ENCODE data around the gene GNL1.

DNA sequence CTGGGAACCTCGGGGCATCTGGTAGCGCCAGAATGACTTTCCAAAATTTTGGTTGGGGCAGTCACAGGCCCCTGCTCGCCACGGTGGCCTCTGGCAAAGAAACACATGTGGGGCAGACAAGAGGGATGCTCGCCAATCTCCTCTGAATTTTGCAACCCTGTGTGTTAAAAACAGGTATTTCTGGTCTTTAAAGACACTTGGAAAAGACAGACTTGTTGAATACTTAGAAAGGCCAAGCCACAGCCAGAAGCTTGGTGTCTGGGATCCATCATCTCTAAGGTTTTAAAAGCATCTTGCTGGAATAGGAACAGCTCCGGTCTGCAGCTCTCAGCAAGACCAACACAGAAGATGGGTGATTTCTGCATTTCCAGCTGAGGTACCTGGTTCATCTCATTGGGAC is 35.8 kb downstream of the GNL1 start:
- TF ChIP-seq CTCF (IDR thresholded peaks at IDR 0.05; ENCODE audit: extremely low read depth in 1 of 2, insufficient read depth in 1 of 2, low read depth in 1 of 2, low read length in 2 of 2) = no peak
- TF ChIP-seq POLR2AphosphoS5 (IDR thresholded peaks at IDR 0.05; ENCODE audit: insufficient read depth, low read depth, low read length) = no peak
- no peak for TF ChIP-seq POLR2A (IDR thresholded peaks at IDR 0.05; ENCODE audit: low read depth, low read length)
- no peak for TF ChIP-seq MAX (IDR thresholded peaks at IDR 0.05; ENCODE audit: insufficient read depth, insufficient read length)
